H4 (cell line): ENCODE results near the gene NADK2. TPM values are rescaled to one million over a fixed set of nuclear protein-coding genes. Genes with fewer than 3 reads are reported as not detected.
"Not testable (repeated sequence)": the region's sequence is repeated elsewhere in the genome, so short reads cannot be mapped to it uniquely, and the experiment has no call there.

Experiments used
- DNase-seq: peaks from one replicate; pipeline ENCODE4 v3.0.0-alpha.2; 2015; ENCODE audit warnings: low spot score
- total RNA-seq: library from RNA; depleted of rRNA; stranded (reverse); fragments of >200 nt; shearing (Covaris generic); gene quantifications from 2 replicates; pipeline ENCODE4 v1.2.3, GENCODE V29; 2014; rRNA removed

NADK2 gene, protein sequence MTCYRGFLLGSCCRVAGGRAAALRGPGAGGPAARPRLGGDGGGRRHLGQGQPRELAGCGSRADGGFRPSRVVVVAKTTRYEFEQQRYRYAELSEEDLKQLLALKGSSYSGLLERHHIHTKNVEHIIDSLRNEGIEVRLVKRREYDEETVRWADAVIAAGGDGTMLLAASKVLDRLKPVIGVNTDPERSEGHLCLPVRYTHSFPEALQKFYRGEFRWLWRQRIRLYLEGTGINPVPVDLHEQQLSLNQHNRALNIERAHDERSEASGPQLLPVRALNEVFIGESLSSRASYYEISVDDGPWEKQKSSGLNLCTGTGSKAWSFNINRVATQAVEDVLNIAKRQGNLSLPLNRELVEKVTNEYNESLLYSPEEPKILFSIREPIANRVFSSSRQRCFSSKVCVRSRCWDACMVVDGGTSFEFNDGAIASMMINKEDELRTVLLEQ
- total RNA-seq: 25.9 and 30.4 TPM in 2 replicates

GRCh38 chr5:36241631-36242533 is at the start of gene NADK2:
Gene NADK2, minus strand, starts transcription at chr5:36241925. Its CDS starts 127 bp downstream, at chr5:36241798.
- DNase-seq: peak; percentile 96

- DNase-seq: no peak
Measured at GRCh38 chr5:36285837-36286615, 44.3 kb upstream of the NADK2 start.

- DNase-seq: not testable (repeated sequence)
Measured at GRCh38 chr5:36283775-36284174, 42.0 kb upstream of the NADK2 start.

DNA sequence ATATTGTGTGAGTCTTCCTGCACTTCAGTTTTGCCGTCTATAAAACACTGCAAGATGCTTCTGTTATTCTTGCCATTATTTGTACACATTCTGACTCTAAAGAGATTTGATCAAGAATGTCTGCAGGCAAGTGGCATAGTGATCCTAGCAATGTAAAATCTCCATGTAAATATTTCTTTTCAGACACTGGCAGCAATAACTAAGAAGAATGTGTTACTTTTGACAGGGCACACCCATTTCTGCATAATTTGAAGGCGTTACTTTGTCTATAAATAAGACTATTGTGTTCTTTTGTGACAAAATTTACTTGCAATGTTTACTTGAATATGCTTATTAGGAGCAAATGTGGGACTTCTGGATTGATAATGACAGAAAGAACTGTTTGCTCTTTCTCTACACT is 39.9 kb upstream of the NADK2 start:
- DNase-seq: no peak

DNA sequence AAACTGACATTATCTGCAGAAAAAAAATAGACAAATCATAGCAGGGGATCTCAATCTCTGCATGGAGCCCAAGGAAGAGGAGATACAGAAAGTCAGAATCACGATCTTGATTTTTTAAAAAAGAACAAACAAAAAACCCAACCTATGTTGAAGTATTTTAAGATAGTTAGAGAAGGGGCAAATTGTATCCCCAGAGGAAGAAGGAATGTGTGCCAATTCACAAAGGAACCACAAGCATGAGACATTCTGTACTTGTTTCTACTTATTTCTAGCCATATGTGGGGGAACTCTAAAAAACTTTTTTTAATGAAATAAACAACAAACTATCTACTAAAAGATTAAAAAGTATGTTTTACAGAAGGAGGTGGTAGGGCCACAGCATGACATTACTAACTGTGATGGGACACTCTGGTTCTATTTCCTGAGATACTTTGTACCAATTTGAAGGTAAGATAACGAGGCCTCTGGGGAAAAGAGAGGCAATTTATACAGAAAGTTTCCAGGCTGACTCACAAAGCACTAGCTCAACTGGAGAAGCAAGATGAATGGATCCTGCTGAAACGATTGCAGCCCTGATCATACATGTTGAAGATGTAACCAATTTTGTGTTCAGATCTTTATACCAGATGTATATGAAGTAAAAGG is 37.5 kb upstream of the NADK2 start:
- DNase-seq: no peak

DNA sequence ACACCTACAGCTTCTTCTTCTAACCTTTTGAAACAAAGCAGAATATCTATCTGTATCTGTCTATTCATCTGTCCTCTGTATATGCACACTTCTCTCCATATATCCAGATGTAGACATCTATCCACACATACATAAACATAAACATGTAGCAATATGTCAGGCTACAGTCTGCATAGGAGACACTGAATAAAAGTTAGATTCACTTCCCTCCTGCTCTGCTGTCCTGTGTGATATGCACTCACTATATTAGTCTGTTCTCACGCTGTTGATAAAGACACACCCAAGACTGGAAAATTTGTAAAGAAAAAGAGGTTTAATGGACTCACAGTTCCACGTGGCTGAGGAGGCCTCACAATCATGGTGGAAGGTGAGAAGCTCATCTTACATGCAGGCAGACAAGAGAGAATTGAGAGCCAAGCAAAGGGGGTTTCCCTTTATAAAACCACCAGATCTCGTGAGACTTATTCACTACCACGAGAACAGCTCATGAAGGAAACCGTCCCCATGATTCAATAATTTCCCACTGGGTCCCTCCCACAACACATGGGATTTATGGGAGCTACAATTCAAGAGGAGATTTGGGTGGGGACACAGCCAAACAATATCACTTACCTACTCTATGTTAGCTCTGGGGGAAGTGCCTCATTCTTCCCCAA is 35.9 kb upstream of the NADK2 start:
- DNase-seq: no peak

- peak; percentile 17 for DNase-seq
Measured at GRCh38 chr5:36276864-36277263, 35.1 kb upstream of the NADK2 start.

DNA sequence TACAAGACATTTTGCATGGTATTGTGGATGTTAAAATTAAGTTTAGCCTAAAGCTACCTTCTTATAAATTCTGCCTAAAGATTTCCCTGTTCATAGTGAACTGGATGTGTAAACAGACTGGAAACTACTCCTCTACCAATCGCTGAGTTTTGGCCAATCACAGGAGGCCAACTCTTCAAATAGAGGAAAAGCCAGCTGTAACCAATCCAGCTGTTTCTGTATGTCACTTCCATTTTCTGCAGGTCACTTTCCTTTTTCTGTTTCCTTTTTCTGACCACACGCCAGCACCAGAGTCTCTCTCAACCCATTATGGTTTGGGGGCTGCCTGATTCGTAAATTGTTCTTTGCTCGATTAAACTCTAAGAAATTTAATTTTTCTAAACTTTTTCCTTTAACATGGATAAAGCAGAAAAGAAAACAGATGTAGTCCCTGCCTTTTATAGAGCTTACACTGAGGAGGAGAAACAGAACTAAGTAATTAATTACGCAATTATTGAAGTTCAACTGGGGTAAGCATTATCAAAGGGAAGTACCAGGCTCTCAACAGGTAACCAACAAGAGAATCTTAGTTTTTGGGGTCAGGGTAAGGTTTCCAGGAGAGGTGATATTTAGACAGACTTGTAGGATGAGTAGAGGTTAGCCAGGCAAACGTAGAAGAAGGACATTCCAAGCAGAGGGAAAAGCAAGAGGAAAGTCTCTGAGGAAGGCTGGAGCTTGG is 32.2 kb upstream of the NADK2 start:
- no peak for DNase-seq

DNA sequence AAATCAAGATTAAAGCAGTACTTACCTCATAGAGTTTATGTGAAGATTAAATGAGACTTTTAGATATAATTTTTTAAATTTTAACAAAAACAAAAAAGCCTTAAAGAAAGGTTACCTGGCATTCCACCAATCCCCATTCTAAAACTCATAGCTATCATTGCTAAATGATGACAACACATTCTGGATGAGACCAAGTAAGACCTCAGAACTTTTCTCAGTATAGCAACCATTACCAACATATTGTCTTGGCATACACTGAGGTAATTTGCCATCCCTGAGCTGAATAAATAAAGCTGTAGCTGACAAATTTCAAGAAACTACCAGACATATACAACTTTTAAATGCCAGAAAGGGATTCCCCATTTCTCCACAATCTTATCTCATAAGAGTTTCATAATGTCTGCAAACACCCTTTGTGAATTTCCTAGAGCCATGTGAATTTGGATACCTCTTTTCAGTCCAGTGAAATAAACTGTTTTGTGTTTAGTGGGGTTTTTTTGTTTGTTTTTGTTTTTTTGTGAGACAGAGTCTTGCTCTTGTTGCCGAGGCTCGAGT is 30.5 kb upstream of the NADK2 start:
- no peak for DNase-seq

DNA sequence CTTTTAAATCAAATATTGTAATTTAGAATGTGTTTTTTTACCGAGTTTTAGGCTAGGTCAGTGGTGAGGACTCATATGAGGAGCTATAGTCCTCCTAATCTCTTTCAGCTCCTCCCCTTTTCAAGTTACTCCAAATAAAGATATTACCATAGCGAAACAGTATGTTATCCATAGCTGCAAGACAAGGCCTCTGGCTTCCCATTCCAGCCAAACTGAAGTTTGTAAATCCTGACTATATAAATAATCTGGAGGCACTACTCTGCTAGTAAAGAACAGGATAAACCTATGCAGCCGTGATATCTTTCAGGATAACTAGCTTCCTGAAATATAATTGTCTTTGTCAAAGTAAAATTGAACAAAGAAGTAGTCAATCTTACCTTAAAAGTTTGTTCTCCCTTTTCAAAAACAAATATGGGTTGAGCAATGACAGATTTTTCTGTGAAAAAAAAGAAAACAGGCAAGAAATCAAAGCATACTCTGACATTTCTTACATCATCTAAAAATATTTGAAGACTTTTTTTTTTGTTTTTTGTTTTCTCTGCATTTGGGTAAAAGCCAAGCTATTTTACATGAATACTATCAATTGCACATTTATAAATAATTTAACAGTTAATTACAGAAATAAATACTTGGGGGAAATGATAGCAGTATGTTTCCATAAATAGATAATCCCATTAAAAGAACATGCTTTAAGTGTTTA is 29.3 kb upstream of the NADK2 start:
- no peak for DNase-seq

DNA sequence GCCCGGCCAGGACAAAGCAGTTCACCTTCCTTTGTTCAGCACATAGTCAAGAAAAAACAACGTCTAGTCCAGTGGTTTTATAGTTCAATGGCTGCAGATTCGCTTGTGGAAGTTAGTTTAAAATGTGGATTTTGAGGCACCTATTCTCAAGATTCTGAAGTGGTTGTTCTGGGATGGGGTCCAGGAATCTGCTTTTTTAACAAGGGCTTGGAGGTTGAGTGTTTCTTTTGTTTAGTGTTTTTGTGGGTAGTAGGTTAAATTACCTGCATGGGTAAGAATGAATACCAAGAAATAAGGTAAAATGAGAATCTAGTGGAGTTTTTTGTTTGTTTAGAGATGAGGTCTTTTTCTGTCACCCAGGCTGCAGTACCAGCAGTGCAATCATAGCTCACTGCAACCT is 28.4 kb upstream of the NADK2 start:
- no peak for DNase-seq

GRCh38 chr5:36269478-36269877 is 27.8 kb upstream of the NADK2 start:
- no peak for DNase-seq

DNA sequence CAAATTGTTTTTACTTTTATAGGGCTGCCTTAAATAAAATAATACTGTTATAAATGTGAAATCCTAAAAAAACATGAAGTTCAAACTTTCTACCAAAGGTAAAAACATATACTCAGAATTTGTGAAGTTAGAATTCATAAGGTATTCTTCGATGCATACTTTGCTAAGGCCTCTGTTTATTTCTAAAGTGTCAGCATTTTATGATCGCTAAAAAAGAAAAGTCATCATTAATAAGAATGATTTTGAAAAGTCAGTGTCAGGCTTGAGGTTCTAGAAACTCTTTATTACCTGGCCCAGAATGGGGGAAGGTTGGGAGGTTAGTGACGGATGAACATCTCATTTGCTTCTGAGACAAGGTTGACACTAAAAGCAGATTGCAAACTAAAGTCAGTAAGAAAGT is 26.2 kb upstream of the NADK2 start:
- no peak for DNase-seq

DNA sequence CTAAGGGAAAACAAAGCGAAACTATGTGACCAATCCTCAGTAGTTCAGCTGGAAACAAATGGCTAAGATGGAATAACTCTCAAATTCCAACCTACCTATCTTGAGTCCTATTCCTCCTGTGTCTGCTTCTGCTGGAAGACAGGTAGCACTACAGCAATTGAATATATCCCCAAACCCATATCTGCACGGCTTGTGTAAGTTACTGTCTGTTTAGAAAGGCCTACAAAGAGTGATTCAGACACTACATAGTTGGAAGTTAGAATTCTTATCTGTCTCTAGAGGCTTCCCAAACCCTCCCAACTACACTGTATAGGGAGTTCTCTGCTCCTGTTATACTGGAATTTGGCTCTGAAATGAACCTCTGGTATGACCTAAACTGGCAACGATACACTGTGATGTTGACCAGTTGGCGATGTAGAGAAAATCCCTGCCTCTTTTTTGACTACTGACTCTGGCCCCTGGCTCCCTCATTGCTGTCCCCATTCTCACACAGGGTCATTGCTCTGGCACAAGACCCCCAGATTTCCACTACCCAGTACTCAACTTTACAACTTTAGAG is 22.6 kb upstream of the NADK2 start:
- no peak for DNase-seq

- DNase-seq: no peak
Measured at GRCh38 chr5:36261186-36261585, 19.5 kb upstream of the NADK2 start.

- DNase-seq: no peak
Measured at GRCh38 chr5:36253575-36253974, 11.8 kb upstream of the NADK2 start.

DNA sequence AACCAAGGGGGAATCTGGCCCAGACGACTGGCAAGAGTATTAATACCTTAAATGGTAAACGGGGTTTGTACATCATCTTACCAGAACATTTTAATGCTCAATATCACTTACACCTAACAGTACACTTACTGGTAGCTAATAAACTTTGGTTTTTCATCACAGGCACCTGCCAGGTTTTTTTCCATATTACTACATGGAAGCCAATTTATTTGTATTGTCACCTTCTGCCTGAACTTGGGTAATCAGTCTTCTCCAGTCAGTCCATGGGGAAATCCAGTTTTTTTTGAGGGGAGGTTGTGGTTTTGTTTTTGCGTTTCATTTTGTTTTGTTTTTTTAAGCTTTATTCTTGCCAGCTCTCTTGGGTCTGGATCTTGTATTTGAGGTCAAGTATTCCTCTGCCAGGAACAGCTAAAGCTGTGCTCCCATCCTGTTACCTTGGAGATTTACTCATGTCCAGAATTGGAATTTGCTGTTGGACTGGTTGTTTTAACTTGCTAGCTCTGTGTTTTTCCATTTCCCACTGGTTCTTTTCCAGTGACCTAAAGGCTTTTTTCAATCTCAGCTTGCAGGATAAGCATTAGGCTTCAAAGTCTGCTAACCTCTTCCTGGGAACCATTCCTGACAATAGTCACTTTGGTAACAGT is 11.1 kb upstream of the NADK2 start:
- no peak for DNase-seq

- no peak for DNase-seq
Measured at GRCh38 chr5:36251218-36251617, 9.5 kb upstream of the NADK2 start.
